SK-N-SH treated with all-trans-retinoic acid at 6 μM for 48 hours (cell line): ENCODE results near the gene SYTL5.

Experiments used
- ATAC-seq: fragments of 200-7000 bp; cut with Tn5 transposase; 3 replicates; pipeline ENCODE4 v1.9.1; 2020; ENCODE audit warnings: mild to moderate bottlenecking, moderate library complexity
- ARNTL ChIP-seq: fragments of 450-650 bp; formaldehyde crosslinking; IDR thresholded peaks from 2 replicates; pipeline ENCODE4 v1.5.0; 2020; ENCODE audit warnings: low read depth, mild to moderate bottlenecking, moderate library complexity, borderline replicate concordance
- BACH2 ChIP-seq: fragments of 250-450 bp; sonication (Bioruptor Pico); IDR thresholded peaks from 2 replicates; pipeline ENCODE4 v1.9.0; 2021; ENCODE audit warnings: mild to moderate bottlenecking, borderline replicate concordance
- CREB5 ChIP-seq: fragments of 250-450 bp; sonication (Bioruptor Pico); IDR thresholded peaks from 2 replicates; pipeline ENCODE4 v1.5.1; 2020; ENCODE audit warnings: low read depth, mild to moderate bottlenecking, moderate library complexity
- CSDC2 ChIP-seq: fragments of 250-450 bp; sonication (Bioruptor Pico); IDR thresholded peaks from 2 replicates; pipeline ENCODE4 v1.5.0; 2020; ENCODE audit warnings: mild to moderate bottlenecking, moderate library complexity
- CSRNP3 ChIP-seq: fragments of 250-450 bp; sonication (Bioruptor Pico); IDR thresholded peaks from 2 replicates; pipeline ENCODE4 v1.5.1; 2021; ENCODE audit warnings: mild to moderate bottlenecking, moderate library complexity
- ESRRG ChIP-seq: fragments of 250-450 bp; sonication (Bioruptor Pico); IDR thresholded peaks from 2 replicates; pipeline ENCODE4 v1.6.1; 2021; ENCODE audit warnings: mild to moderate bottlenecking
- GLIS3 ChIP-seq: fragments of 250-450 bp; sonication (Bioruptor Pico); IDR thresholded peaks from 2 replicates; pipeline ENCODE4 v1.5.0; 2020; ENCODE audit warnings: mild to moderate bottlenecking, moderate library complexity
- OSR1 ChIP-seq: fragments of 250-450 bp; sonication (Bioruptor Pico); IDR thresholded peaks from 2 replicates; pipeline ENCODE4 v1.8.0; 2022; ENCODE audit warnings: moderate library complexity, mild to moderate bottlenecking, inconsistent platforms
- PATZ1 ChIP-seq: fragments of 250-450 bp; sonication (Bioruptor Pico); IDR thresholded peaks from 2 replicates; pipeline ENCODE4 v1.8.0; 2020; ENCODE audit warnings: mild to moderate bottlenecking, moderate library complexity, borderline replicate concordance
- PPARA ChIP-seq: fragments of 250-450 bp; sonication (Bioruptor Pico); IDR thresholded peaks from 2 replicates; pipeline ENCODE4 v1.5.0; 2020; ENCODE audit warnings: mild to moderate bottlenecking, borderline replicate concordance
- RARB ChIP-seq: fragments of 250-450 bp; sonication (Bioruptor Pico); IDR thresholded peaks from 2 replicates; pipeline ENCODE4 v1.8.0; 2021; ENCODE audit warnings: mild to moderate bottlenecking, moderate library complexity
- SNAI2 ChIP-seq: fragments of 250-450 bp; sonication (Bioruptor Pico); IDR thresholded peaks from 2 replicates; pipeline ENCODE4 v1.5.0; 2020; ENCODE audit warnings: mild to moderate bottlenecking, moderate library complexity
- TCF4 ChIP-seq: fragments of 250-450 bp; sonication (Bioruptor Pico); IDR thresholded peaks from 2 replicates; pipeline ENCODE4 v1.8.0; 2021; ENCODE audit warnings: mild to moderate bottlenecking, moderate library complexity, borderline replicate concordance
- TOX ChIP-seq: fragments of 250-450 bp; sonication (Bioruptor Pico); IDR thresholded peaks from 2 replicates; pipeline ENCODE4 v1.8.0; 2021; ENCODE audit warnings: mild to moderate bottlenecking, moderate library complexity, borderline replicate concordance
- TSHZ2 ChIP-seq: fragments of 250-450 bp; sonication (Bioruptor Pico); IDR thresholded peaks from 2 replicates; pipeline ENCODE4 v1.5.0; 2020; ENCODE audit warnings: mild to moderate bottlenecking, moderate library complexity
- ZC3H10 ChIP-seq: fragments of 250-450 bp; sonication (Bioruptor Pico); IDR thresholded peaks from 2 replicates; pipeline ENCODE4 v1.5.1; 2021; ENCODE audit warnings: mild to moderate bottlenecking, moderate library complexity
- ZFP3 ChIP-seq: fragments of 250-450 bp; sonication (Bioruptor Pico); IDR thresholded peaks from 2 replicates; pipeline ENCODE4 v1.5.0; 2020; ENCODE audit warnings: mild to moderate bottlenecking, moderate library complexity
- ZFP30 ChIP-seq: fragments of 450-650 bp; formaldehyde crosslinking; IDR thresholded peaks from 2 replicates; pipeline ENCODE4 v1.5.0; 2022; ENCODE audit warnings: mild to moderate bottlenecking, moderate library complexity
- ZNF565 ChIP-seq: fragments of 450-650 bp; formaldehyde crosslinking; conservative IDR thresholded peaks from 2 replicates; pipeline ENCODE4 v1.5.0; 2020; ENCODE audit warnings: low read depth, mild to moderate bottlenecking, moderate library complexity
- ZNF70 ChIP-seq: fragments of 450-650 bp; formaldehyde crosslinking; IDR thresholded peaks from 2 replicates; pipeline ENCODE4 v1.5.0; 2020; ENCODE audit warnings: mild to moderate bottlenecking, moderate library complexity
- ZNF8 ChIP-seq: fragments of 450-650 bp; formaldehyde crosslinking; IDR thresholded peaks from 2 replicates; pipeline ENCODE4 v1.5.0; 2020; ENCODE audit warnings: mild to moderate bottlenecking, moderate library complexity

SYTL5 gene

GRCh38 chrX:38050806-38051205, 44.5 kb downstream of the SYTL5 start:
- ATAC-seq, result no peak
- TF ChIP-seq CSRNP3 (CRISPR knock-in tag), result no peak
- no peak for TF ChIP-seq ZNF8 (CRISPR knock-in tag)
- no peak for TF ChIP-seq ARNTL
- no peak for TF ChIP-seq TOX (CRISPR knock-in tag)
- no peak for TF ChIP-seq ESRRG
- TF ChIP-seq RARB, result no peak
- no peak for TF ChIP-seq ZFP3 (CRISPR knock-in tag)
- no peak for TF ChIP-seq ZNF70 (CRISPR knock-in tag)
- no peak for TF ChIP-seq CSDC2
- no peak for TF ChIP-seq OSR1 (CRISPR knock-in tag)
- no peak for TF ChIP-seq GLIS3
- TF ChIP-seq ZC3H10 (CRISPR knock-in tag), result no peak
- no peak for TF ChIP-seq TCF4 (CRISPR knock-in tag)
- no peak for TF ChIP-seq ZNF565 (CRISPR knock-in tag)
- no peak for TF ChIP-seq PPARA
- no peak for TF ChIP-seq ZFP30 (CRISPR knock-in tag)
- no peak for TF ChIP-seq CREB5 (CRISPR knock-in tag)
- no peak for TF ChIP-seq TSHZ2 (CRISPR knock-in tag)
- TF ChIP-seq SNAI2 (CRISPR knock-in tag), result no peak
- TF ChIP-seq BACH2 (CRISPR knock-in tag), result no peak

- TF ChIP-seq ESRRG (no peak), BACH2 (CRISPR knock-in tag) (no peak), OSR1 (CRISPR knock-in tag) (no peak), ZNF8 (CRISPR knock-in tag) (no peak), ZC3H10 (CRISPR knock-in tag) (no peak), TSHZ2 (CRISPR knock-in tag) (no peak), ZNF565 (CRISPR knock-in tag) (no peak), TOX (CRISPR knock-in tag) (no peak), ZFP30 (CRISPR knock-in tag) (no peak), ARNTL (no peak), SNAI2 (CRISPR knock-in tag) (no peak), PPARA (no peak), PATZ1 (CRISPR knock-in tag) (no peak), ZFP3 (CRISPR knock-in tag) (no peak)
- ATAC-seq, result no peak
These were observed 45.7 kb downstream of the SYTL5 start for GRCh38 chrX:38052096-38052495.
